PC-9 (cell line): Measurements from ENCODE around the gene MIA. TPM values are rescaled to one million over a fixed set of nuclear protein-coding genes. Genes with fewer than 3 reads are reported as not detected.

ENCODE experiments used
- BruUV-seq: library from RNA; stranded (reverse); fragments of 400-500 nt; replicated peaks from 2 replicates; lab custom pipeline; 2021; lab: Mats Ljungman, UMichigan
- CTCF ChIA-PET: fragments of 300-600 bp; sonication (Branson Sonifier 250); formaldehyde crosslinking; loops from one replicate; lab custom pipeline; 2022; ENCODE audit warnings: antibody characterized with exemption; lab: Charles Lee
- POLR2A ChIA-PET: fragments of 300-600 bp; sonication (Branson Sonifier 250); formaldehyde crosslinking; loops from one replicate; lab custom pipeline; 2022; ENCODE audit warnings: antibody characterized with exemption; ENCODE audit not compliant: unreplicated experiment; lab: Charles Lee
- DNase-seq, 2 experiments: peaks; one replicate each; pipeline versions ENCODE4 v3.0.0 to v3.0.0-alpha.2; 2015 to 2022; ENCODE audit warnings: mixed read lengths in 1 of 2
- H2AFZ ChIP-seq: fragments of 200-600 bp; sonication (generic); 2 replicates; pipeline ENCODE4 v1.8.1; 2017; ENCODE audit warnings: antibody characterized with exemption
- H3F3A ChIP-seq: fragments of 200-600 bp; sonication (generic); 2 replicates; pipeline ENCODE4 v1.8.1; 2017; ENCODE audit warnings: antibody characterized with exemption, mild to moderate bottlenecking, low read depth; ENCODE audit not compliant: insufficient read depth
- H3K27ac ChIP-seq: fragments of 200-600 bp; sonication (generic); 2 replicates; pipeline ENCODE4 v1.6.1; 2016; ENCODE audit warnings: mixed run types
- H3K27me3 ChIP-seq: fragments of 200-600 bp; sonication (generic); 2 replicates; pipeline ENCODE4 v1.6.1; 2016; ENCODE audit warnings: low read depth, mixed run types; ENCODE audit not compliant: insufficient read depth
- H3K36me3 ChIP-seq: fragments of 200-600 bp; sonication (generic); 2 replicates; pipeline ENCODE4 v1.6.1; 2016; ENCODE audit warnings: low read depth, mixed run types
- H3K4me1 ChIP-seq: fragments of 200-600 bp; sonication (generic); replicated peaks from 2 replicates; pipeline ENCODE4 v1.6.1; 2016; ENCODE audit warnings: mixed run types; ENCODE audit not compliant: insufficient read depth
- H3K4me2 ChIP-seq: fragments of 200-600 bp; sonication (generic); 2 replicates; pipeline ENCODE4 v1.6.1; 2017; ENCODE audit warnings: mixed run types
- H3K4me3 ChIP-seq: fragments of 200-600 bp; sonication (generic); 2 replicates; pipeline ENCODE4 v1.6.1; 2016; ENCODE audit warnings: mixed run types
- H3K79me2 ChIP-seq: fragments of 200-600 bp; sonication (generic); 2 replicates; pipeline ENCODE4 v1.6.1; 2017; ENCODE audit warnings: low read depth, mixed run types
- H3K9me2 ChIP-seq: fragments of 200-600 bp; sonication (generic); 2 replicates; pipeline ENCODE4 v1.8.1; 2017; ENCODE audit warnings: mild to moderate bottlenecking; ENCODE audit not compliant: insufficient read depth
- H3K9me3 ChIP-seq: fragments of 200-600 bp; sonication (generic); 2 replicates; pipeline ENCODE4 v1.8.1; 2016; ENCODE audit warnings: low read depth; ENCODE audit not compliant: insufficient read depth
- H4K20me1 ChIP-seq: fragments of 200-600 bp; sonication (generic); 2 replicates; pipeline ENCODE4 v1.8.1; 2017; ENCODE audit not compliant: insufficient read depth
- EZH2 ChIP-seq: fragments of 200-600 bp; sonication (generic); IDR thresholded peaks from 2 replicates; pipeline ENCODE4 v1.8.0; 2017; ENCODE audit warnings: antibody characterized with exemption, low read depth
- intact Hi-C: fragments of 100-400 bp; cut with micrococcal nuclease; formaldehyde crosslinking; loops from one replicate; pipeline ENCODE4 v1.10.0; 2022; ENCODE audit not compliant: unreplicated experiment
- total RNA-seq: library from RNA; stranded (reverse); gene quantifications from 2 replicates; pipeline ENCODE4 v1.2.3, GENCODE V29; 2021
- TF ChIP-seq, protein P1 (sequence below): fragments of 200-600 bp; sonication (generic); conservative IDR thresholded peaks from 2 replicates; pipeline ENCODE4 v1.6.1; 2017; ENCODE audit warnings: mixed run types, antibody characterized with exemption, mild to moderate bottlenecking, moderate library complexity

MIA gene
- total RNA-seq, 1 experiment from 2014 or later = 2.7 TPM

DNA sequence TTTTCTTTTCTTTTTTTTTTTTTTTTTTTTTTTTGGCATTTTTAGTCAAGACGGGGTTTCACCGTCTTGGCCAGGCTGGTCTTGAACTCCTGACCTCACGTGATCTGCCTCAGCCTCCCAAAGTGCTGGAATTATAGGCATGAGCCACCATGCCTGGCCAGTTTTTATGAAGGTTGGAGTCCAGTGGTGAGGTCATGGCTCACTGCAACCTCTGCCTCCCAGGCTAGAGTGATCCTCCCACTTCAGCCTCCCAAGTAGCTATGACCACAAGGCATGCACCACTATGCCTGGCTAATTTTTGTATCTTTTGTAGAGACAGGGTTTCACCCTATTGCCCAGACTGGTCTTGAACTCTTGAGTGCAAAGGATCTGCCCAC lies 20.1 kb upstream of the MIA start:
- no TSS peak for BruUV-seq
- no peak overlapping the region for H2AFZ ChIP-seq
- intact Hi-C loops = no loop called here
- no peak for DNase-seq
- H3K9me3 ChIP-seq = no peaks in the 10 kb centered on the region
- ChIA-PET POLR2A (no interaction called here), CTCF (interaction anchor here (0.6 kb wide), 2 partner anchors 19 to 121 kb away, joined by 3 to 6 read pairs; no protein-coding TSS in a partner anchor)
- H3K36me3 ChIP-seq = peaks cover 44% of the 10 kb centered on the region
- peaks cover 26% of the 10 kb centered on the region; the same call in 1 of the 2 replicates for H3F3A ChIP-seq
- H3K4me2 ChIP-seq = no peak overlapping the region
- no peaks in the 10 kb centered on the region for H3K9me2 ChIP-seq
- H3K27me3 ChIP-seq = no peaks in the 10 kb centered on the region
- TF ChIP-seq, protein P1, sequence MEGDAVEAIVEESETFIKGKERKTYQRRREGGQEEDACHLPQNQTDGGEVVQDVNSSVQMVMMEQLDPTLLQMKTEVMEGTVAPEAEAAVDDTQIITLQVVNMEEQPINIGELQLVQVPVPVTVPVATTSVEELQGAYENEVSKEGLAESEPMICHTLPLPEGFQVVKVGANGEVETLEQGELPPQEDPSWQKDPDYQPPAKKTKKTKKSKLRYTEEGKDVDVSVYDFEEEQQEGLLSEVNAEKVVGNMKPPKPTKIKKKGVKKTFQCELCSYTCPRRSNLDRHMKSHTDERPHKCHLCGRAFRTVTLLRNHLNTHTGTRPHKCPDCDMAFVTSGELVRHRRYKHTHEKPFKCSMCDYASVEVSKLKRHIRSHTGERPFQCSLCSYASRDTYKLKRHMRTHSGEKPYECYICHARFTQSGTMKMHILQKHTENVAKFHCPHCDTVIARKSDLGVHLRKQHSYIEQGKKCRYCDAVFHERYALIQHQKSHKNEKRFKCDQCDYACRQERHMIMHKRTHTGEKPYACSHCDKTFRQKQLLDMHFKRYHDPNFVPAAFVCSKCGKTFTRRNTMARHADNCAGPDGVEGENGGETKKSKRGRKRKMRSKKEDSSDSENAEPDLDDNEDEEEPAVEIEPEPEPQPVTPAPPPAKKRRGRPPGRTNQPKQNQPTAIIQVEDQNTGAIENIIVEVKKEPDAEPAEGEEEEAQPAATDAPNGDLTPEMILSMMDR = no peak
- no peak for TF ChIP-seq EZH2
- no peak overlapping the region for H3K4me3 ChIP-seq
- H3K27ac ChIP-seq = no peak overlapping the region
- peaks cover 71% of the 10 kb centered on the region for H4K20me1 ChIP-seq
- H3K79me2 ChIP-seq = peaks cover 75% of the 10 kb centered on the region
- H3K4me1 ChIP-seq = peaks cover 23% of the 10 kb centered on the region

DNA sequence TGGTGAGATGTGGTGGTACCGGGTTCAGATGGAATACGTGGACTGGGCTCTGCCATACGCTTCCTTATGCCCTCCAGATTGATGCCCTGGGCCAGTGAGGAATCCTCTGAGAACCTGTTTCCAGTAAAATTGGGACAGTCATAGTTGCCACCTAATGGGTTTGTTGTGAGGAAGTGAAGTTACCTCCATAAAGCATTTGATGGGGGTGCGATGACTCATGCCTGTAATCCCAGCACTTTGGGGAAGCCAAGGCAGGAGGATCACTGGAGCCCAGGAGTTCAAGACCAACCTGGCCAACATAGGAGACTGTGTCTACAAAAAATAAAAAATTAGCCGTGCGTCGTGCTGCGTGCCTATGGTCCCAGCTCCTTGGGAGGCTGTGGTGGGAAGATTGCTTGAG lies 19.5 kb upstream of the MIA start:
- Histone ChIP-seq H4K20me1 (peaks cover 76% of the 10 kb centered on the region), H3F3A (peaks cover 28% of the 10 kb centered on the region; the same call in 1 of the 2 replicates), H3K9me2 (no peaks in the 10 kb centered on the region), H3K4me3 (no peak overlapping the region), H2AFZ (no peak overlapping the region), H3K4me2 (no peak overlapping the region), H3K27ac (no peak overlapping the region), H3K79me2 (peaks cover 75% of the 10 kb centered on the region), H3K4me1 (peaks cover 23% of the 10 kb centered on the region), H3K27me3 (no peaks in the 10 kb centered on the region), H3K36me3 (peaks cover 50% of the 10 kb centered on the region), H3K9me3 (no peaks in the 10 kb centered on the region)
- TF ChIP-seq, protein P1 = no peak
- no peak for TF ChIP-seq EZH2
- CTCF ChIA-PET = no interaction called here
- no peak for DNase-seq
- no TSS peak for BruUV-seq
- intact Hi-C loops = no loop called here
- POLR2A ChIA-PET = interaction anchor here (0.6 to 0.7 kb wide), 3 partner anchors 20 to 38 kb away, joined by 4 to 9 read pairs (median 6); partner anchors contain the start of genes MIA and RAB4B

DNA sequence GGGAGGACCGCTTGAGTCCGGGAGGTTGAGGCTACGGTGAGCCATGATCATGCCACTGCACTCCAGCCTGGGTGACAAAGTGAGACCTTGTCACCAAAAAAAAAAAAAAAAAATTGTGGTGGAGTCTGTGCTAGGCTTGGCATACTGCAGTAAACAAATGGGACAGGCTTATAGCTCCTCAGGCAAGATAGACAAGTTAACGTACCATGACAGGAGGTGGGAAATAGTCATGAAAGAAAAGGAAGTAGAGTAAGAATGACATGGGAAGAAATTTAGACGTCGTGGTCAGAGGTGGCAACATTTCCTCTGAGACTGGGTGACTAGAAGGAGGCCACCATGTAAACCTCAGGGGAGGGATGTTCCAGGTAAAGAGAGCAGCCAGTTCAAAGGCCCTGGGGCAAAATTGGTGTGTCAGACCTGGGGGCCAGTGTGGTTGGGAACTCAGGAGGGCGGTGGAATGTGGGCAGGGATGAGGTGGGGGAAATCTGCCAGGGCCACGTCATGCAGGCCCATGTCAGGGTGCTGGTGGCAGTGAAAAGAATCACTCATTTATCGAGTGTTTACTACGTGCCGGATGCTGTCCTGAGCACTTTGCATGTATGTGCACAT lies 18.7 kb upstream of the MIA start:
- H3F3A ChIP-seq = peaks cover 24% of the 10 kb centered on the region; the same call in 1 of the 2 replicates

More for the DNA sequence above, 18.7 kb upstream of the MIA start:
- Histone ChIP-seq H3K4me1 (peaks cover 23% of the 10 kb centered on the region), H3K27me3 (no peaks in the 10 kb centered on the region), H3K9me3 (no peaks in the 10 kb centered on the region), H3K79me2 (peaks cover 70% of the 10 kb centered on the region), H3K4me3 (no peak overlapping the region), H3K27ac (no peak overlapping the region), H4K20me1 (peaks cover 82% of the 10 kb centered on the region), H3K9me2 (no peaks in the 10 kb centered on the region), H3K36me3 (peaks cover 56% of the 10 kb centered on the region), H3K4me2 (no peak overlapping the region), H2AFZ (no peak overlapping the region)
- TF ChIP-seq, protein P1 = no peak
- TF ChIP-seq EZH2 = no peak
- ChIA-PET POLR2A (interaction anchor here (0.6 kb wide), 1 partner anchor 37 kb away, joined by 9 read pairs; no protein-coding TSS in a partner anchor), CTCF (no interaction called here)
- intact Hi-C loops = no loop called here
- DNase-seq = no peak
- BruUV-seq = no TSS peak
